Measurements from ENCODE around the gene TNRC6B.
A peak's percentile ranks its signal among the peaks of the same experiment; 100 is the strongest.

The TNRC6B gene

DNA sequence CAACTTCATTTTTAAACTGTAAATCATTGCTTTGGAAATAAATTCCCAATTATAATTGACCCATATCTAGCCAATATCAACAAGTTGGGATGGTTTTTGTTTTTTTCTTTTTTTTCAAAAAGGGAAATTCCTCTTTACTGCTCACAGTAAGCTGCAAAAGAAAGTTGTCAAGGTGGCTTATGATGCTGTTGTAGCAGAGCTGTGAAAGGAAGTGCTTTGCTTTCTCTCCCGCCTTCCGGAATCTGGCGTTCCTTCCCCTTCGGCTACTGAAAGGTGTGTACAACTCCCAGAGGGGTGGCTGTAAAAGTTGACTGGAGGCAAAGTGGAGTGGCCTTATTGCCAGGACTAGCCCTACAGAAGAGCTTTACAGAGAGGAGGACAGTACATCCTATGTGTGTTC is 152.4 kb downstream of the TNRC6B start:
- DNase-seq, result no peak

DNA sequence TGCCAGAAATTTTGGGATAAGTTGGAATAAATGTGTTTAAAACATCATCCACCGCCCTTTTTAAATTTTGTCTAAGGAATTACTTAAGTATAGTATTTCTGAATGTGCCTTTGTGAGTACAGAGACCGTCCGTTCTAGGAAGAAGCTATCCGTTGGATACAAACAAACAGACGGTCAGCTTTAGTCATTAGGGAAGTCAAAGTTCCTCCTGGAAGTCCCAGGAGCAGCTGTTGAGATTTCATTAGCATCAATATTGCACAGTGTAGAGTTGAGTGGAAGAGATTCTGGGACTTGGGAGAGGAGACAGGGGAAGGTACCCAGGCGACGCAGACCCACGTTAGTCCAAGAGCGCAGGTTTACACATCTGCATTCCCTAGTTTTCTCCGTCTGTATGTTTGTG is 152.9 kb downstream of the TNRC6B start:
- DNase-seq, result no peak

DNA sequence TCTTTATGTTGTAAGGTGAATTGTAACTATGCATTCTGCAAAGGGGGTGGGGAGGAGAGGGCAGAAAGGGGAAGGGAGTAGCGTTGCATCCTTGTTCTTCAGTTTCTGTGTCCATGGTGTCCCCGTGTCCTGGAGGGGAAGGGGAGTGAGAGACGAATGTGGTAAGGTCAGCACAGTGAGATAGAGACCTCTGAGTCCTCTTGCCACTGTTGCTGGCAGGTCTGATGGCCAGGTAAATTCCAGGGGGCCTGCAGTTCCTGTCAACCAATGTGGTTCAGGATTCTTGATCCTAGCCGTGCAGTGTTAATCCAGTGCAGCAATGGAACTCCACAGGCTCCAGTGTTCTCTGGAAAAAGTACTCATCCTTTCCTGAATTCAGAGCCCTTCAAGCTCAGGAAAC is 154.0 kb downstream of the TNRC6B start:
- DNase-seq, result no peak

DNA sequence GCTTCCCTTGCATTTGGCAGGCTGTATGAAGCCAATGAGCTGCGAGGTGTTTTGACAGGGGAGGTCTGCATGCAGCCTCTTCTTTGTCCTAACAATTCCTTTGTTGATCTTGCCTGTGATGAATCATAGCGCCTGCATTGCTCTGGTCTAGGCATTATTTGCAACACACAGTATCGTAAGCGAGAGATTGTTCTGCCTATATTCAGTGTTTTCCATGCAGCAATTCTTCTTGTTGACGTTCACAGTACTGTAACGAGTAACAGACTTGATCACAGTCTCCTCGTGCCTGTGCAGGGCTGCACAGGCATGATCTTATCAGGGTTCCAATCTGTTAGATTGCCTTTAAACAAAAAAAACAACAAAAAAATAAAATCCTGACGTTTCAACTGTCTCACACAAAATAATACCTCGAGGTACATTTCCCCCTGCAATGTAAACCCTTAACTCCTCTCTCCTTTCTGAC is 154.6 kb downstream of the TNRC6B start:
- DNase-seq, result no peak

GRCh38 chr22:40334060-40334459 is 156.3 kb downstream of the TNRC6B start:
- no peak for DNase-seq

GRCh38 chr22:40334899-40335298 is 157.2 kb downstream of the TNRC6B start:
- DNase-seq, result no peak

- DNase-seq, result no peak
Observed at GRCh38 chr22:40335358-40335757, 157.6 kb downstream of the TNRC6B start.

- no peak for DNase-seq
Observed at GRCh38 chr22:40340044-40340443, 162.3 kb downstream of the TNRC6B start.

GRCh38 chr22:40341604-40342003 is 163.9 kb downstream of the TNRC6B start:
- DNase-seq, result no peak

- no peak for DNase-seq
Observed at GRCh38 chr22:40342521-40342920, 164.8 kb downstream of the TNRC6B start.

DNA sequence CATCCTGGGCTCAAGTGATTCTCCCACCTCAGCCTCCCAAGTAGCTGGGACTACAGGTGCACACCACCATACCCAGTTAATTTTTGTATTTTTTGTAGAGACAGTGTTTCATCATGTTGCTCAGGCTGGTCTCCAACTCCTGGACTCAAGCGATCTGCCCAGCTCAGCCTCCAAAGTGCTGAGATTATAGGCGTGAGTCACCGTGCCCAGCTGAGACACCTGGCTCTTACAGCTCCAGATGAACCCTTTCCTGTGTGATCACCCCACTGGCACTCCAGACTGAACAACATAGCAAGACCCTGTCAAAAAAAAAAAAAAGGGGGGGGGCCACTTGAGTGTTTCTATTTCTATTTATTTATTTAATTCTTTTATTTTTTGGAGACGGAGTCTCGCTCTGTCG is 167.5 kb downstream of the TNRC6B start:
- DNase-seq, result no peak

DNA sequence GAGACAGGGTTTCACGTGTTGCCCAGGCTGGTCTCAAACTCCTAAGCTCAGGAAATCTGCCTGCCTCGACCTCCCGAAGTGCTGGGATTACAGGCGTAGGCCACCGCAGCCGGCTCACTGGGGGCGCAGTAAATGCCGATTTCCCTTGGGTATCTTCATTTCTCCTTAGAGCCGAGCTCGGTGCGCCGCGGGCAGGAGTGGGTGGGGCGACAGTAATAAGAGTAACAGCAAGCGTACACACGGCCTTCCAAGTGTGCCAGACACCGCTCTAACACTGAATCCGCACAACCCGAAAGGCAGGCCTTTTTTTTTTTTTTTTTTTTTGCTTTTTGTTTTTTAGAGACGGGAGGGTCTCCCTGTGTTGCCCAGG is 168.1 kb downstream of the TNRC6B start:
- DNase-seq, result peak; percentile 34

GRCh38 chr22:40346185-40347118 is 168.7 kb downstream of the TNRC6B start, which contains the start of gene ADSL:
Gene ADSL (plus strand): TSS chr22:40346500. CDS start chr22:40346559, 59 bp downstream.
- DNase-seq, result peak; percentile 72

DNA sequence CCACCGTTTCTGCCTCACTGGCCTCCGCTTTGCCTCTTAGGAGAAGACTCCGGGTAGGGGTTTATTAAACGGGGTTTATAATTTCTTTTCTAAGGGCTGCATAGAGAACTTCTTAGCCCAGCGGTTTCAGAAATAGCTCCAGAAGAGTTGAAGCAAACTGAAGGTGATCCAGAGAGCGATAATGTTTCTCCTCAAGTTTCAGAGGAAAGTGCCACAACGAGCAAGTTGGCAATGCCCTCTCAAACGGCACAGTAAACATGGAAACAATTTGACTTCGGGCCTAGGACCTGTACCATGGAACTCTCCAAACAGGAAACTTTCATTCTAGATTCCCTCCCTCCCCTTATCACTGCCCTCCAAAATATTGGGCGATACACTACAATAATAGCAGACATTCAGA is 169.6 kb downstream of the TNRC6B start:
- DNase-seq, result no peak

DNA sequence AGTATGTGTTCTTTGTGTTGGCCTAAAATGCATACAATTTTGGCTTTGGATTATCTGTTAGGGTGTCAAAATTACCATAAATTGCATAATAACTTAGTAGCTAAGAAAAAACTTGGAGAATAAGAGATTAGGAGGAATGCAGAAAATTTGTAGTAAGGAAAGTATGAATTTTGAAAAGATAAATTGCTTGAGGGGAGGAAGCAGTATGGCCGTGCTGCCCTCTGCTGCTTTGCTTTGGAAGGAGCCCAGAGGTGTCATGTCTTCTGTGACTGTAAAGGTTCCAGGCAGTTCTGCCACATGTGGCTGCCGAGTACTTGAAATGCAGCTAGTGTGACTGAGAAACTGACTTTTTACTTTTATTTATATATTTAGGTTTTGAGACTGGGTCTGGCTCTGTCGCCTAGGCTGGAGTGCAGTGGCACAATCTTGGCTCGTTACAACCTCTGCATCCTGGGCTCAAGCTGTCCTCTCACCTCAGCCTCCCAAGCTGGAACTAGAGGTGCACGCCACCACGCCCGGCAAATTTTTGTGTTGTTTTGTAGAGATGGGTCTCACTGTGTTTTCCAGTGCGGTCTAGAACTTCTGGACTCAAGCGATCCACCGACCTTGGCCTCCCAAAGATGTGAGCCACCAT is 170.4 kb downstream of the TNRC6B start:
- DNase-seq, result peak; percentile 13

DNA sequence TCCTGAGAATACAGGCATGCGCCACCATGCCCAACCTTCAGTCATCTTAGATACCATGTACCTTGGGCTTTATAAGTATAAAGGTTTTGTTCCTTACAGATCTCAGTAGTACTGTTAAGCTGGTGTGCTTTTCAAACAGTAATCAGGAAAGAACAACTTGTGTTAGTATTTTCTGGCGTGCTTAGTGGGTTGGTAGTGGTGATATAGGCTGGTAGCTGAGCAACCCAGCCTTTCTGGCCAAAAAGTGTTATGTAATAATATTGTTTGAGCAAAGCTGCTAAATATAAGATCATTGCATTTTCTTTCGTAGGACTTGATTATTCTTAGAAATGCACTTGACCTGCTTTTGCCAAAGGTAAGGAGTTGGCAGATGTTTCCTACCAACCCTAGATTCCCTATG is 175.0 kb downstream of the TNRC6B start:
- DNase-seq, result no peak

- no peak for DNase-seq
Observed at GRCh38 chr22:40361100-40361499, 183.4 kb downstream of the TNRC6B start.

DNA sequence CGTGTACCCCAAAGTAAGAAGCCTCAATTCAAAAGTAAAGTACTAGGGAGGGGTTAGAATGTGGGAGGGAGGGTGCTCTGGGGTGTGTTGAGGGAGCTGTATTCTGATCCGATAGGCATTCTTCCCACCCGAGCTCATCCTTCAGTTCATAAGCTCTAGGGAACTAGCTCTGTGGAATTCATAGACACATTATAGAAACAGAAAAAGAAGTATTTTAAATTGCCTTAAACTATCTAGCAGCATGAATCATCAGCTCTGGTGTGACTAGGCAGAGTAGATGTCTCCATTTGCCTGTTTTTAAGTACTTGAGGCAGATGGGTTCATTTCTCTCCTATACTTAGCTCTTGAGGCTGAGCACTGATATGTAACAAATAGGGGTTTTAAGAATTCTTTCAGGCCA is 185.3 kb downstream of the TNRC6B start:
- DNase-seq, result no peak

GRCh38 chr22:40364431-40364830 is 186.7 kb downstream of the TNRC6B start:
- DNase-seq, result no peak

GRCh38 chr22:40366068-40366467 is 188.3 kb downstream of the TNRC6B start:
- DNase-seq, result no peak

DNA sequence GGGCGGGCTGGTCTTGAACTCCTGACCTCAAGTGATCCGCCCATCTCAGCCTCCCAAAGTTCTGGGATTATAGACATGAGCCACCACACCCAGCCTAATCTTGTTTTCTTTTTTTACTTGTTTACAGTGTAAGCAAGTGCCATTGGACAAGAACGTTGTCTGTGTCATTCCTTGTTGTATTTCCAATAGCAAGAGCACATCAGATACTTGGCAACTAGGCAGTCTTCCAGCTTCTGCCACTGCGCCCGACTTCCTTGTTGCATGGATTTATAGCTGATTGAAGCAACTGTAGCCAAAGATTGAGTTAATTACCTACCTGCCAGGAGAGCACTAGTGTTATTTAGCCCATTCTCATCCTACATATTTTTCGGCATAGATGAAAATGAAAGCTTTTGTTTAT is 189.6 kb downstream of the TNRC6B start:
- DNase-seq, result no peak

GRCh38 chr22:40368016-40368415 is 190.3 kb downstream of the TNRC6B start:
- no peak for DNase-seq

GRCh38 chr22:40368836-40369235 is 191.1 kb downstream of the TNRC6B start:
- DNase-seq, result no peak

DNA sequence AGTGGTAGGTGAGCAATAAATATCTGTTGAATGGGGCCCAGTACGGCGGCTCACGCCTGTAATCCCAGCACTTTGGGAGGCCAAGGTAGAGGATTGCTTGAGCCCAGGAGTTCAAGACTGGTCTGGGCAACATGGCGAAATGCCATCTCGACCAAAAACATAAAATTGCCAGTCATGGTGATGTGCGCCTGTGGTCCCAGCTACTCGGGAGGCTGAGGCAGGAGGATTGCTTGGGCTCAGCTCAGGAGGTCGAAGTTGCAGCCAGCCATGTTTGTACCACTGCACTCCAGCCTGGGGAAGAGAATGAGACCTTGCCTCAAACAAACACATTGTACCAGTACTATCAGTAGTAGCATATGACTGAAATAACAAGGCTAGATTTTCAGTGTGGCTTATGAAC is 196.8 kb downstream of the TNRC6B start:
- no peak for DNase-seq
